IMR-90 (cell line): ENCODE data around the gene DNAH8.

Experiments used
- BHLHE40 ChIP-seq: fragments of 150-350 bp; IDR thresholded peaks from 2 replicates; pipeline ENCODE4 v1.6.1; 2016; ENCODE audit warnings: mild to moderate bottlenecking, low read depth, low read length
- CEBPB ChIP-seq: IDR thresholded peaks from 2 replicates; pipeline ENCODE4 v1.6.1; 2012; ENCODE audit warnings: low read depth, low read length, improper control_type of control experiment
- CTCF ChIP-seq: conservative IDR thresholded peaks from 2 replicates; pipeline ENCODE4 v1.5.1; 2012; ENCODE audit warnings: mild to moderate bottlenecking, low read depth, low read length, improper control_type of control experiment
- ELK1 ChIP-seq: fragments of 150-350 bp; IDR thresholded peaks from 2 replicates; pipeline ENCODE4 v1.6.1; 2016; ENCODE audit warnings: low read depth, mild to moderate bottlenecking, low read length, moderate library complexity, borderline replicate concordance
- FOS ChIP-seq: fragments of 150-350 bp; IDR thresholded peaks from 2 replicates; pipeline ENCODE4 v1.6.1; 2016; ENCODE audit warnings: low read depth, low read length
- MAFK ChIP-seq: IDR thresholded peaks from 2 replicates; pipeline ENCODE4 v1.6.1; 2012; ENCODE audit warnings: low read depth, low read length, improper control_type of control experiment
- MXI1 ChIP-seq: IDR thresholded peaks from 2 replicates; pipeline ENCODE4 v1.6.1; 2012; ENCODE audit warnings: low read depth, mild to moderate bottlenecking, low read length, moderate library complexity, borderline replicate concordance
- POLR2A ChIP-seq: IDR thresholded peaks from 2 replicates; pipeline ENCODE4 v1.6.1; 2012; ENCODE audit warnings: mild to moderate bottlenecking, low read depth, low read length
- RAD21 ChIP-seq: IDR thresholded peaks from 2 replicates; pipeline ENCODE4 v1.6.1; 2012; ENCODE audit warnings: low read length, improper control_type of control experiment
- RCOR1 ChIP-seq: IDR thresholded peaks from 2 replicates; pipeline ENCODE4 v1.6.1; 2012; ENCODE audit warnings: mild to moderate bottlenecking, low read length, improper control_type of control experiment; ENCODE audit not compliant: insufficient replicate concordance
- RFX5 ChIP-seq: IDR thresholded peaks from 2 replicates; pipeline ENCODE4 v1.8.0; 2012; ENCODE audit warnings: low read depth, mild to moderate bottlenecking, low read length, moderate library complexity
- SMC3 ChIP-seq: fragments of 150-350 bp; IDR thresholded peaks from 2 replicates; pipeline ENCODE4 v1.6.1; 2016; ENCODE audit warnings: low read depth, mild to moderate bottlenecking, antibody characterized with exemption, low read length, moderate library complexity
- USF2 ChIP-seq: fragments of 150-350 bp; IDR thresholded peaks from 2 replicates; pipeline ENCODE4 v1.6.1; 2017; ENCODE audit warnings: mild to moderate bottlenecking, antibody characterized with exemption, low read length, low read depth

DNA sequence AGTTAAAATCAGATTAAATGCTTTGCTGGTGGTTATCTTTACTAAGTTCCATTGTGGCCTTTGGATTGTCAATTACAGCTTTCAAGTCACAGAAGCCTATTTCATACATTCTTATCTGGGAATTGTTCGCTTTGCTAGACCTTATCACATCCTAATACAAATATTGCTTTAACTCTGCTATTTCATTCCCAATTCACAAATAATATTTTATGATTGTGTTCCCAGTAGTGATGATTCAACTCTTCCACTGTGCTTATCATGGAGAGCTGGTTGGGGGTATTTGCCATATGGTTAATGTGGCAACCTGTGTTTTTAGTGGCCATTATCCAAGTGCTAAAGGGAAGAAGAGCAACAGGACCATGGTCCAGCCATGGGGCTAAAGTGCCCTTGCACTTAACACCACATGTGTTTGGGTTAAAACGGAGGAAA is 260.5 kb downstream of the DNAH8 start:
- TF ChIP-seq POLR2A, result no peak
- no peak for TF ChIP-seq CTCF
- TF ChIP-seq RCOR1, result no peak
- no peak for TF ChIP-seq RAD21
- no peak for TF ChIP-seq SMC3
- no peak for TF ChIP-seq BHLHE40
- no peak for TF ChIP-seq RFX5
- no peak for TF ChIP-seq ELK1
- TF ChIP-seq USF2, result no peak
- no peak for TF ChIP-seq CEBPB
- TF ChIP-seq MXI1, result no peak
- TF ChIP-seq FOS, result no peak
- TF ChIP-seq MAFK, result no peak
